NK-92 (cell line): Measurements from ENCODE around the gene SPEG.

ENCODE experiments used
- DNase-seq: peaks from one replicate; lab custom pipeline; 2025; ENCODE audit not compliant: unreplicated experiment; lab: John Stamatoyannopoulos, UW

SPEG gene

DNA sequence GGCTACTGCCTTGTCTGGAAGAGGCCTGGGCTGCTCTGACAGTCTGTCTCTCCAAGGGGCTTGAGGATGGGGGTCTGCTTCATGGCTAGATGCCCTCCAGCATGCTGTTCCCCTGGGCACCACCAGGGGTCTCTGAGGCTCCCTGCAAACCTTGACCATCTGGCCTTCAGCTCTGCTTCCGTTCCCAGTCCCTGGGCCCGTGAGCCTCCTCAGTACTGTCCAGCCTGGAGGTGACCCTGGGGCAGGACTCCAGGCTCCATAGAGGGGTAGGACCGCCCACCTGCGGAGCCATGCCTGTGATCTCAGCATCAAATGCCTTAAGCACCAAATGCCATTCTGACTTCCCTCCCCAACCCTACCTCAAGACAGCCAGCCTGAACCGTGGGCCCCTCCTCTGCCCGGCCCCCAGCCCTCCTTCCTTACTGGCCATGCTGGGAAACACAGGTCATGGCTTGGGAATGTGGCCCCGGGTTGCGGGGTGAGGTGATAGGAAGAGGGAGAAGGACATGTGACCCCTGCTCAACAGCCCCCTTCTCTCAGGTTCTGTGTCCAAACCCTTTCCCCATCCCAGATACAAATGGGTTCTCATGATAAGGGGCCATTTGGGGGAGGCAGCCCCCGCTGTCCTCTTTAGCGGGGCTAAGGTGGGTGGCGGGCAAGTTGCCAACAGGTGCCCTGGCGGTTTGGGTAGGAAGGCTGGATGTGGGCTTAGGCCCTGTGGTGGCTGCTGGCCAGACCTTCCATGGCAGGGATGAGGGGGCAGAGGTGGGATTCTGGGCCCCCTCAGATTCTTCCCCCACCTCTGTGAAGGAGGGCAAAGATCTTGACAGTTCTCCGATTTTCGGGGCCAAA lies 25.0 kb downstream of the SPEG start:
- no peak for DNase-seq

DNA sequence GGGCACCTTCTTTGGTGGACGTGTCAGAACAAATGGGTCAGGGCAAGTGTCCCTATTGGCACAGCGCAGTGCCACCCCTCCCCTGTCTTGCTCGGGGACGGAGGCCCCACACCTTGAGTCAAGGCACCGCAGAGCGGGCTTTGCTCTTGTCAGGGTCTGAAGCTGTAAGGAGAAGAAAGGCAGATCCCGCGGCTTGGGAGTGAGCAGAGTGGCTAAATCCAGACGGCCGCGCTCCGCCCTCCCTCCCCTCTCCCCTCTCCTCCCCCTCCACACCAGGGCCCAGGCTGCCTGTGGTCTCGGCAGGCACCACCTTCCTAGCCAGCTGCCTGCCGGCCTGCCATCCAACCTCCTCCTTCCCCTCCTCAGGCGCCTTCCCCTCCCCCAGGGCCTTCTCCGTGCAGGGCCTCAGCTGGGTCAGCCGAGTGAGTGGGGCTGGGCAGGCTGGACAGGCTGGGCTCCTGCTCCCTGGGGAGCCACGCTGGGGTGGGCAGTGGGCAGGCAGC lies 25.8 kb downstream of the SPEG start:
- DNase-seq, result no peak

DNA sequence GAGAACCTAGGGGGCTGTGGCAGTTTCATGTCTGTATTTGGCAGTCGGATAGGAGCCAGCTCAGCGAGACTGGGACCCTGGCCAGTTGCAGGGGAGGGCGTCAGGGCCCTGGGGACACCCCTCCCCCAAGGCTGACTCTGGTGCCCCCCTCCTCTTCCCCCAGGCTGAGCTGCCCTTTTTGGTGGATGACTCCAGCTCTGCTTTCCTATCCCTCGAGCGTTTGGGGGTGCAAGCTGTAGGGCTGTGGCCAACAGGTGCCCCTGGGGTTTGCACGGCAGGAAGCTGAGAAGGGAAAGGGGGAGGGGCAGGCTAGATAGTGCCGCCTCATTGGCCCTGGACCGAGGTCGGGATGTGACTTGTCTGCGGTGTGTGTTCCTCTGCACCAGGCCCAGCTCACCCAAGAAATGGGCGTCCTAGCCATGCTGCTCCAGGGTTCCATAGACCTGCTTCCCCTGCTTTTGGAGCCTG lies 26.4 kb downstream of the SPEG start:
- DNase-seq, result no peak

DNA sequence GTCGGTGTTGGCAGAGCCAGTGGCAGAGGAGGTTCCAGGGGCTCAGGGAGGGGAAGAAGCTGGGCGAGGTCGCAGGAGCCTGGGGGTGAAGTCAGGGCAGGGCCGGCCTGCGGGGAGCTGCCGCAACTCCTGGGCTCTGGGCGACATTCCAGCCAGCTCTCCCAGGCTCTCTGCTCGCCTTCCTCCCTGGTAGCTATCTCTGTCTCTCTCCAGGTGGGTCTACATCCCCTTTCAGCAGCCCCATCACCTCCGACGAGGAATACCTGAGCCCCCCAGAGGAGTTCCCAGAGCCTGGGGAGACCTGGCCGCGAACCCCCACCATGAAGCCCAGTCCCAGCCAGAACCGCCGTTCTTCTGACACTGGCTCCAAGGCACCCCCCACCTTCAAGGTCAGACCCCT lies 27.0 kb downstream of the SPEG start:
- DNase-seq, result no peak

DNA sequence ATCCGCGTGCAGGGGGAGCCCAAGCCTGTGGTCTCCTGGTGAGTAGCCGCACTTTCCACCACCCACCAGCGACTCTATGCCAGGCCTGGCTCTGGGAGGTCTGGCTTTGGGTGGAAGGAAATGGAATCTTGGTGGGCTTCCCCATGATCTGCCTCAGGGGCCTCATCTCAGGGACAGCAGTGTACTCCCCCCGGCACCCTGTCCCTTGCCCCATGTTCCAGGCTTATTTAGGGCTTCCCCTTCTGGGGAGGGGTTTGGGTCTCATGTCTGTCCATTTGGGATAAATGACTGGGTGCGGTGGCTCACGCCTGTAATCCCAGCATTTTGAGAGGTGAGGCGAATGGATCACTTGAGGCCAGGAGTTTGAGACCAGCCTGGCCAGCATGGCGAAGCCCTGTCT lies 27.7 kb downstream of the SPEG start:
- no peak for DNase-seq

DNA sequence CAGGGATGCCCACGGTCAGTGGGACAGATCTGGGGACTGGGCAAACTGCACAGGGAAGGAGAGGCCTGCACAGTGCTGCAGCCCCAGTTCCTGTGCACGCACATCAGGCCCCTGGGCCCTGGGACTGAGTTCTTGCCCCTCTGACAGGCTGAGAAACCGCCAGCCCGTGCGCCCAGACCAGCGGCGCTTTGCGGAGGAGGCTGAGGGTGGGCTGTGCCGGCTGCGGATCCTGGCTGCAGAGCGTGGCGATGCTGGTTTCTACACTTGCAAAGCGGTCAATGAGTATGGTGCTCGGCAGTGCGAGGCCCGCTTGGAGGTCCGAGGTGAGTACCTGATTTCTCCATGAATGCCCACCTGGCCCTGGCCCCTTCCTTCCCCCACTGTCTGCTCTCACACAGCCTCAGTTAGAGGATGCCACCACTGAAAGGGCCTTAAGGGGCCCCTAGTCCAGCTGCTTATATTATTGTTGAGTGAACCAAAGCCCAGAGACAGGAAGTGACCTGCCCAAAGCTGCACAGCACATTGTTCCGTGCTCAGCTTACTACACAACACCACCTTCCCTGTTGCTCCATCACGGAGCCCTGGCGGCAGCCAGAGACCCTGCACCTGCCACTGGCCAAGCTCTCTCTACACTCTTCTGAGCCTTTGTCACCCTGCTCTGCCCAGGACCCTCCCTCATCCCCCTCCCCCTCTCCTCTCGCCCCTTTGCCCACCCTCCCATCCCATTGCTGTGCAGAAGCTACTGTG lies 29.8 kb downstream of the SPEG start:
- DNase-seq, result no peak

DNA sequence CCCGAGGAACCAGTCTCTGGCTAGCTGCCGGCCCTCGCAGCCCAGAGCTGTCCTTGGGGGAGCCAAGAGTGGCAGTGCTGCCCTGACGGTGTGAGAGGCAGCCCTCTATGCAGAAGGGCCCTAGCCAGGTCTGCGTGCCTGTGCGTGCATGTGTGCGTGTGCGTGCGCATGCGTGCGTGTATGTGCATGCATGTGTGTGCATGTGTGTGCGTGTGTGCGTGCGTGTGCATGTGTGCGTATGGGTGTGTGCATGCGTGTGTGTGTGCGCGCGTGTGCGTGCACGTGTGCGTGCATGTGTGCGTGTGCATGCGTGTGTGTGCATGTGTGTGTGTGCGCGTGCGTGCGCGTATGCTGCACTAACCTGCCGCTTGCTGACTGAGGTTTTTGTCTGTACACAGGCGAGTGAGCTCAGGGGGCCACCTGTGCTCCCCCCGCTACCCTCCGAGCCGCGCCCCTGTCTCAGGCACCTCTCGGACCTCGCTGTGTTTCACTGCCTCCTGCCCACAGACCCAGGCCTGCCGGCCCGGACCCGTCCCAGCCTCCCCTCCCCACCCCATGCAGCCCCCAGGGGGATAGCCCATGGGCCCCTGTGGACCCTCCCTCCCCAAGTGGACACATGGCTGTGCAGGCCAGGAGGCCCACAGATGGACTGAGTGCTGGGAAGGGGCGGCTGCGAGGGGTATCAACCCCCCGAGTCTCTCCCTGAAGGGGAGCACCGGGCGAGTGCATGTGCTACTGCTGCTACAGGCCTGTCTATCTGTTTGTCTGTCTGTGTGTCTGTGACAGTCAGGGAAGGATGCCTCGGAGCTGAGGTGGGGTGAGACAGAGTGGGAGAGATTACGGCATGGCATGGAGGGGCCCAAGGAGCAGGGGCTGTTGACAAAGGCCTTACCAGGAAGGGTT lies 31.3 kb downstream of the SPEG start:
- no peak for DNase-seq

DNA sequence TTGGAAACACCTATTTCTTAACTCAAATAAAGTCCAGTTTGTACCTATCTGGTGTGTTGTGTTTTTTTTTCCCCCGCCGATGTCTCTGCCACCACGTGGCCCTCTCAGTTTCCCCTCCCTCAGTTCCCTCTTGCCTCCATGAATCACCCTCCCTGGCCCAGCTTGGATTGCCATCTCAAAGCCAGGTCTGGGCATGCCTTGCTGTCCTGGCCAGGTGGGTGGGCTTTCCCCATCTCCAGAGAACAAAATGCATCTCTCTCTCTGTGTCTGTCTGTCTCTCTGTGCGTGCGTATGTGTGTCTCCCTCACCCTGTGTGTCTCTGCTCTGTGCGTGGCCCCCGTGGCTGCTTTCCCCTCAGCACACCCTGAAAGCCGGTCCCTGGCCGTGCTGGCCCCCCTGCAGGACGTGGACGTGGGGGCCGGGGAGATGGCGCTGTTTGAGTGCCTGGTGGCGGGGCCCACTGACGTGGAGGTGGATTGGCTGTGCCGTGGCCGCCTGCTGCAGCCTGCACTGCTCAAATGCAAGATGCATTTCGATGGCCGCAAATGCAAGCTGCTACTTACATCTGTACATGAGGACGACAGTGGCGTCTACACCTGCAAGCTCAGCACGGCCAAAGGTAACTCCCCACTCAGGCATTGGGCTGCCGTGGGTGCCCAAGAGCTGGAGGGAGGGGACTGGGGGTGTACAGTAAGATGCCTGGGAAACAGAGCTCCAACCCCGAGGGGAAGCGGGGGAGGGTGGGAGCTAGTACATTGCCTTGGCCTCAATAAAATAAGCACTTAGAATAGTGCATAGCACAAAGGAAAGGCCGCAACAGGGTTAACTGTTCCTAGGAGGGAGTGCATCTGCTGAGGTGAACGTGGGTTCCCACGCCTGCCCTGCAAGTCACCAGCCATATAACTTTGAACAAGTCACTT lies 32.4 kb downstream of the SPEG start:
- DNase-seq, result no peak

DNA sequence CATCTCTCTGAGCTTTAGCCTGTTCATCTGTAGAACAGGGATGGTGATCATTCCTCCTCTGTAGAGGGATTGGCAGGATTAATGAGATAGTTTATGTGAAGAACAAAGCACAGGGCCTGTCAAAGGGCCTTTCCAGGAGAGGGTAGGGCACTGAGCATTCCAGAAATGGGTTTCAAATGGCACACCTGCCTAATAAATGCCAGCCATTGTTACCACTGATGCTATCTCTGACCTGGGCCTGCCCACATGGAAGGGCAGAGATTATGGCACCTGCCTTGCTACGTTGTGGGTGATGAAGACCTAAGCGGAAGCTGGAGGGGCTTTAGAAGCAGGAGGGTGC lies 33.1 kb downstream of the SPEG start:
- no peak for DNase-seq

DNA sequence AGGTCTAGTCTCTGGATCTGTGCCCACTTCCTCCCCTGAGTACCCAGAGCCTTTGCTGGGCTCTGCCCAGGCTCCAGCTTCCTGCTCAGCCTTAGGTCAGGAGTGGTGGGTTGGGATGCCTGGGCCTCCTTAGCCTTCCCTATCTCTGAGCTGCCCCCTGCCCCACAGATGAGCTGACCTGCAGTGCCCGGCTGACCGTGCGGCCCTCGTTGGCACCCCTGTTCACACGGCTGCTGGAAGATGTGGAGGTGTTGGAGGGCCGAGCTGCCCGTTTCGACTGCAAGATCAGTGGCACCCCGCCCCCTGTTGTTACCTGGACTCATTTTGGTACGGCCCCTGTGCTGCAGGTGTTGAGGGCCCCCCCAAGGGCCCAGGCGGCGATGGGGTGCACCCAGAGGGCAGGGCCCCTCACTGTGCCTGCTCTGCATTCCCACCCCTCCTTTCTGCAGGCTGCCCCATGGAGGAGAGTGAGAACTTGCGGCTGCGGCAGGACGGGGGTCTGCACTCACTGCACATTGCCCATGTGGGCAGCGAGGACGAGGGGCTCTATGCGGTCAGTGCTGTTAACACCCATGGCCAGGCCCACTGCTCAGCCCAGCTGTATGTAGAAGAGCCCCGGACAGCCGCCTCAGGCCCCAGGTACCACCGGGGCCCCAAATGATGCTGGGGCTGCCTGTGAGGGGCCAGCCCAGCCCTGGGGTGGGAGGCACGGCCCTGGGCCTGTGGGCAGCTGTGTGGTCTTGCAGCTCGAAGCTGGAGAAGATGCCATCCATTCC lies 34.0 kb downstream of the SPEG start:
- no peak for DNase-seq

DNA sequence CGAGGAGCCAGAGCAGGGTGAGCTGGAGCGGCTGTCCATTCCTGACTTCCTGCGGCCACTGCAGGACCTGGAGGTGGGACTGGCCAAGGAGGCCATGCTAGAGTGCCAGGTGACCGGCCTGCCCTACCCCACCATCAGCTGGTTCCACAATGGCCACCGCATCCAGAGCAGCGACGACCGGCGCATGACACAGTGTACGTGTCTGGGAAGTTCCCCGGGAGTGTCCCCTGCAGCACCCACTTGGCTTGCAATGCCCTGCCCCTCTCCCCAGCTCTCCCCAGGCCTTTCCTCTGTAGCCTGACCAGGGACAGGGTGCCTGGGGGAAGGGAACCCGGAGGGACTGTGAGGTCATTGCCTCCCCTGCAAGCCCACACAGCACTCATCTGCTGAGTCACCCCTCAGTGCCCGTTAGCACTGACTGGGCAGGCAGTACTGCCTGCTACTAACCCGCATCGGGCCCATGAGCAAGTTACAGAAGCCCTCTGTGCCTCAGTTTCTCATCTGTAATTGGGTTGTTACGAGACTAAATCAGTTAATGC lies 34.6 kb downstream of the SPEG start:
- DNase-seq, result no peak

DNA sequence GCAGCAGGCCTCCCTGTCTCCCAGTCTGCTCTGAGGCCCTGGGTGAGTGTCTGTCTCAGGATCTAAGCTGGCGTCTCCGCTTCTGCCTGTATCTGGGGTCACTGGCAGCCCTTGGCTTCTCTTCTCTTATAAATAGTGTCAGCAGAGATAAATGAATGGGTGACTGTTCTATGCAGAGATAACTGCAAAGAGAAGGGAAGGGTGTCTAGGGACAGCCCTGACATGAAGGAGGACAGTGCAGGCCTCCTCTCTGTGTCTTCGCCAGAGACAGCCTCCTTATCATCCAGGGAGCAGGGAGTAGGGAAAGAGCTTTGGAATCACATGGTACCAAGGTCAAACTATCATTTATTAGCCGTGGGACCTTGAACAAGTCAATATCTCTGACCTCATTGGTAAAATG lies 35.8 kb downstream of the SPEG start:
- no peak for DNase-seq

DNA sequence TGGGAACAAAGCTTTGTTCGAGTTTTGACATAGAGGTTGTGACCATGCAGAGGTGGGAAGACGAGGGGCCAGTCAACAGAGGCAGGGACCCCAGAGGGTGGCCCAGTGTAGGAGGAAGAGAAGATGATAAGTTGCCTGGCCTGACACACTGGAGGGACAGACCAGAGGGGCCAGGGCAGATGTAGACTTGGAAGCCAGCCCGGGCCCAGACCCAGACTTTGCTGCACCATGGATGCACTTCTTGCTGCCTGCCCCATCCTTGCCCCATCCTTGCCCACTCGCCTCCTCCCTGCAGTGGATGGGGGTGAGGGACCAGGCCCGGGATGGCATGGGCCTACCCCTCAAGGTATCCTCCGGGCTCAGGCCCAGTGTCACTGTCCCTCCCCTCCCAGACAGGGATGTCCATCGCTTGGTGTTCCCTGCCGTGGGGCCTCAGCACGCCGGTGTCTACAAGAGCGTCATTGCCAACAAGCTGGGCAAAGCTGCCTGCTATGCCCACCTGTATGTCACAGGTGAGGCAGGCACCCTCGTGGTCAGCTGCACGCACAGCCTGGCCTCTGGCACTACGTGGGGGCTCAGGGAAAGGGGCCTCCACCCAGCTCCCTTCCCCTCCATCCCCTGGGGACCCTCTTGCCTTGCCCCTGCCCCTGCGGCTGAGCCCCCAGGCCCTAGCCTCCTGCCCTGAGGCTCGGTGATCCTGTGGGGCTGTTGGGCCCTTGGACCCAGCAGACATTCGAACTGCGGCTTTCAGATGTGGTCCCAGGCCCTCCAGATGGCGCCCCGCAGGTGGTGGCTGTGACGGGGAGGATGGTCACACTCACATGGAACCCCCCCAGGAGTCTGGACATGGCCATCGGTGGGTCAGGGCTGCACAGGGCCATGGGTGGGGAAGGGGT lies 37.1 kb downstream of the SPEG start:
- DNase-seq, result no peak

DNA sequence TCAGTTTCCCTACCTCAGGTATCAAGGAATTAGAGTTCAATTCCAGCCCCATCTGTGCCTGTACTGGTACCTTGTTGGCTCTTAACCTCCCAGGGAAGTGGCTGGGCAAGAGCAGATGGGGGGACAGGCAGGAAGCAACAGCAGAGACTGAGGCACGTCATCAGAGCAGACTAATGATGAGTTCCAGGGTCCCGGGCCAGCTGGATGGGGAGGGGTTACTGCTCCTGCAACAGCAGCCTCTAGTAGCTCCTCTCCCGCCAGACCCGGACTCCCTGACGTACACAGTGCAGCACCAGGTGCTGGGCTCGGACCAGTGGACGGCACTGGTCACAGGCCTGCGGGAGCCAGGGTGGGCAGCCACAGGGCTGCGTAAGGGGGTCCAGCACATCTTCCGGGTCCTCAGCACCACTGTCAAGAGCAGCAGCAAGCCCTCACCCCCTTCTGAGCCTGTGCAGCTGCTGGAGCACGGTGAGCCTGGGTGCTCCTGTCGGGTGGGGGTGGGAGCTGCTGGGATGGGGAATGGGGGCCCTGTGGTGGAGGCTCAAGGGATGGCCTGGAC lies 38.1 kb downstream of the SPEG start:
- DNase-seq, result no peak

DNA sequence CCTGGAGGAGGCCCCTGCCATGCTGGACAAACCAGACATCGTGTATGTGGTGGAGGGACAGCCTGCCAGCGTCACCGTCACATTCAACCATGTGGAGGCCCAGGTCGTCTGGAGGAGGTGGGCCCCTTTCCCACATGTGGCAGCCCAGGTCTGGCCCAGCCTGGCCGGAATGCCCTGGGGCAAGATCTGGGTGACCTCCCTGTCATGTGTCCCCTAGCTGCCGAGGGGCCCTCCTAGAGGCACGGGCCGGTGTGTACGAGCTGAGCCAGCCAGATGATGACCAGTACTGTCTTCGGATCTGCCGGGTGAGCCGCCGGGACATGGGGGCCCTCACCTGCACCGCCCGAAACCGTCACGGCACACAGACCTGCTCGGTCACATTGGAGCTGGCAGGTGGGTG lies 38.9 kb downstream of the SPEG start:
- no peak for DNase-seq

DNA sequence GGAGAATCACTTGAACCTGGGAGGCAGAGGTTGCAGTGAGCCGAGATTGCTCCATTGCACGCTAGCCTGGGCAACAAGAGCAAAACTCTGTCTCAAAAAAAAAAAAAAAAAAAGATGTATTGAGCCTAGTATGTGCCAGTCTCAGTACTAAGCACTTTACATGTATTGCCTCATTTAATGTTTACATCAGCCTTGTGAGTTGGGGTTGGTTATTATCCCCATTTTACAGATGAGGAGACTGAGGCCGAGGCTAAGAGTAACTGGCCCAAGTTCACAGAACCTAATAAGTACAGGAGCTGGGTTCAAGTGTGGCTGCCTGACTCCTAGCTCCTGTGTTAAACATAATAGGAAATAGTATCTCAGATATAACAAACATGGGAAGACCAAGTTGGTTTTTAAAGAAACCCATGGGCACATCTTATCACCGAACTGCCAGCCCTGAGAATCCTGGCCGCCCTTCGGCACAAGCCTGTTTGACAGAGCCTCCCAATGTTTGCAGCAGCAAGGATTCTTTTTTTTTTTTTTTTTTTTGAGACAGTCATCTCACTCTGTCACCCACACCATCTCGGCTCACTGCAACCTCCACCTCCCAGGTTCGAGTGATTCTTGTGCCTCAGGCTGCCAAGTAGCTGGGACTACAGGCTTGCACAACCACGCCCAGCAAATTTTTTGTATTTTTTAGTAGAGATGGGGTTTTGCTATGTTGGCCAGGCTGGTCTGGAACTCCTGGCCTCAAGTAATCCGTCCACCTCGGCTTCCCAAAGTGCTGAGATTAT lies 39.8 kb downstream of the SPEG start:
- no peak for DNase-seq

DNA sequence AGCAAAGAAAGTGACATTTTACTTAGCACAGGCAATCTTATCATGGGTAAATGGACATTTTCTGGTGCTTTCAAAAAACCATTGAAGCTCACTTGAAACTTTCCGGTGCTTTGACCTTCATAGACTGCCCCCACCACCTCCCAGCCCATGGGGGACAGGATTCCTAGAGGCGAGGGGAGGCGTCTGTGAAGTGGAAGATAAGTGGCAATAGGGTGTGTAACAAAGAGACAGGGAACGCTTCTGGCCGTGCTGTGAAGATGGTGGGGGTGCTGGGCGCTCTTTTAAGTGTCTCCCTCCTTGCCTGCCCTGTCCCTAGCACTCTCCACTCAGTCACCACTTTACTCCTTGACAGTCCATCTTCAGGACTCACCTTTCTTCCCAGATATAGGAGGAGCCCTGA lies 40.6 kb downstream of the SPEG start:
- no peak for DNase-seq
